ENCODE results near the gene ZFP30. TPM values are rescaled to one million over a fixed set of nuclear protein-coding genes. Genes with fewer than 3 reads are reported as not detected.
A peak's percentile ranks its signal among the peaks of the same experiment; 100 is the strongest.

Gene ZFP30
- 13.7 and 16.4 TPM in 2 replicates for total RNA-seq

DNA sequence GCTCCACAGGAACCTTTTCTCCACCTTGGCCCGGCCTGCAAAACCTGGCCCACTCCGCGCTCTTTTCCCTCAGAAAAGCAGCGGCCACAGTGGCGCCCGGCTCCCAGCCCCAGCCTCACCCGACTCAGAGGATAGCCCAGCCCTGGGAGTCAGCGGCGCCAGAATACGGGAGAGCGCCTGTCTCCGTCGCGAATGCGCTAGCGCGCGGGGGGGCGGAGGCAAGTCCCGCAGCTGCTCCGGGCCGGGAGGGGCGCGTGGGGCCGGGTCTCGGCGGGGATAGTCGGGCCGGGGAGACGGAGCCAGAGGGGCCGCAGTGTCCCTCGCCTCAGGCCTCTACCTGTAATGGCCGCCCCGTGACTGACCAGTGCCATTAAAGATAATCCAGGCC lies at the start of gene ZFP30:
ZFP30 (minus strand) TSS at position 165 of the 388 bp plus-strand sequence. CDS start 7,643 bp downstream, outside the sequence.
- intact Hi-C loops (cut with micrococcal nuclease) = loop anchor here (1.0 to 10.0 kb wide), 6 partner anchors 37 to 1540 kb away; partner anchors contain the start of genes OVOL3, POLR2I, TBCB and ZNF383
- H3K4me3 Mint-ChIP-seq = peak within 1 kb of the TSS; percentile 95
- H3K27ac Mint-ChIP-seq = peak within 1 kb of the TSS; percentile 95
- peak; percentile 73 for DNase-seq
- TF ChIP-seq, protein P1, sequence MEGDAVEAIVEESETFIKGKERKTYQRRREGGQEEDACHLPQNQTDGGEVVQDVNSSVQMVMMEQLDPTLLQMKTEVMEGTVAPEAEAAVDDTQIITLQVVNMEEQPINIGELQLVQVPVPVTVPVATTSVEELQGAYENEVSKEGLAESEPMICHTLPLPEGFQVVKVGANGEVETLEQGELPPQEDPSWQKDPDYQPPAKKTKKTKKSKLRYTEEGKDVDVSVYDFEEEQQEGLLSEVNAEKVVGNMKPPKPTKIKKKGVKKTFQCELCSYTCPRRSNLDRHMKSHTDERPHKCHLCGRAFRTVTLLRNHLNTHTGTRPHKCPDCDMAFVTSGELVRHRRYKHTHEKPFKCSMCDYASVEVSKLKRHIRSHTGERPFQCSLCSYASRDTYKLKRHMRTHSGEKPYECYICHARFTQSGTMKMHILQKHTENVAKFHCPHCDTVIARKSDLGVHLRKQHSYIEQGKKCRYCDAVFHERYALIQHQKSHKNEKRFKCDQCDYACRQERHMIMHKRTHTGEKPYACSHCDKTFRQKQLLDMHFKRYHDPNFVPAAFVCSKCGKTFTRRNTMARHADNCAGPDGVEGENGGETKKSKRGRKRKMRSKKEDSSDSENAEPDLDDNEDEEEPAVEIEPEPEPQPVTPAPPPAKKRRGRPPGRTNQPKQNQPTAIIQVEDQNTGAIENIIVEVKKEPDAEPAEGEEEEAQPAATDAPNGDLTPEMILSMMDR (IDR thresholded peaks at IDR 0.05) = no peak
- CTCF ChIA-PET = no interaction called here
- H3K36me3 Mint-ChIP-seq (ENCODE audit: low read depth) = peaks cover 13% of the 10 kb centered on the region
- H3K27me3 Mint-ChIP-seq = no peaks in the 10 kb centered on the region
- peaks cover 2% of the 10 kb centered on the region for H3K9me3 Mint-ChIP-seq
- POLR2A ChIA-PET = interaction anchor here (0.7 to 1.6 kb wide), 8 partner anchors 35 to 1440 kb away, joined by 3 to 11 read pairs (median 4); partner anchors contain the start of genes ZNF146, ZNF527, ZNF540 and ZNF565
- ATAC-seq (ENCODE audit: low read depth) = peak; percentile 65
- peaks cover 28% of the 10 kb centered on the region for H3K4me1 Mint-ChIP-seq

DNA sequence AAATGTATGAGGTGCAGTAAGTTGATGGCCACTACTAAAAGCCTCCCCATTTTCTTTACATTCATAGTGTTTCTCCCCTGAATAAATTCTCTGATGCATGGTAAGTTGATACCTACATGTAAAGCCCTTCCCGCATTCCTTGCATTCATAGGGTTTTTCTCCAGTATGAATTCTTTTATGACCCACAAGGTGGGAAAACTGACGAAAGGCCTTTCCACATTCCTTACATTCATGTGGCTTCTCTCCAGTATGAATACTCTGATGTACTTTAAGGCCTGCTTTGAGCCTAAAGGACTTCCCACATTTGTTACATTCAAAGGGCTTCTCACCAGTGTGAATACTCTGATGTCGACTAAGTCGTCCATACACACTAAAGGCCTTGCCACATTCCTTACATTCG lies 43.8 kb upstream of the ZFP30 start:
- no peak overlapping the region for H3K4me3 Mint-ChIP-seq
- peaks cover 60% of the 10 kb centered on the region for H3K36me3 Mint-ChIP-seq (ENCODE audit: low read depth)
- DNase-seq = no peak
- TF ChIP-seq, protein P1 (IDR thresholded peaks at IDR 0.05) = no peak
- no peaks in the 10 kb centered on the region for H3K27me3 Mint-ChIP-seq
- no peak overlapping the region for H3K27ac Mint-ChIP-seq
- intact Hi-C loops (cut with micrococcal nuclease) = no loop called here
- ChIA-PET CTCF (no interaction called here), POLR2A (no interaction called here)
- no peak for ATAC-seq (ENCODE audit: low read depth)
- H3K9me3 Mint-ChIP-seq = peaks cover 31% of the 10 kb centered on the region
- H3K4me1 Mint-ChIP-seq = no peaks in the 10 kb centered on the region

DNA sequence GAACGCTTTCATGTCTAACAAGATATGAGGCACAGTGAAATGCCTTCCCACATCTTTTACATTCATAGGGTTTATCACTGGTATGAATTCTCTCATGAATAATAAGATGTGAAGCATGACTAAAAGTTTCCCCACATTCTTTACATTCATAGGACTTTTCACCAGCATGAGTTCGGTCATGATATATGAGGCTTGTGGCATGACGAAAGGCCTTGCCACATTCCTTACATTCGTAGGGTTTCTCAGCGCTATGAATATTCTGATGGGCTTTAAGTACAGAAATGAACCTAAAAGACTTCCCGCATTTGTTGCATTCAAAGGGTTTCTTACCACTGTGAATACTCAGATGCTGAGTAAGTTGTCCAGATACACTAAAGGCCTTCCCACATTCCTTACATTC lies 43.0 kb upstream of the ZFP30 start:
- ChIA-PET POLR2A (no interaction called here), CTCF (no interaction called here)
- no peak for DNase-seq
- no peak for ATAC-seq (ENCODE audit: low read depth)
- Mint-ChIP-seq H3K9me3 (peaks cover 28% of the 10 kb centered on the region), H3K27ac (no peak overlapping the region), H3K36me3 (ENCODE audit: low read depth) (peaks cover 54% of the 10 kb centered on the region), H3K4me1 (no peaks in the 10 kb centered on the region), H3K4me3 (no peak overlapping the region), H3K27me3 (no peaks in the 10 kb centered on the region)
- intact Hi-C loops (cut with micrococcal nuclease) = no loop called here
- TF ChIP-seq, protein P1 (IDR thresholded peaks at IDR 0.05) = no peak

DNA sequence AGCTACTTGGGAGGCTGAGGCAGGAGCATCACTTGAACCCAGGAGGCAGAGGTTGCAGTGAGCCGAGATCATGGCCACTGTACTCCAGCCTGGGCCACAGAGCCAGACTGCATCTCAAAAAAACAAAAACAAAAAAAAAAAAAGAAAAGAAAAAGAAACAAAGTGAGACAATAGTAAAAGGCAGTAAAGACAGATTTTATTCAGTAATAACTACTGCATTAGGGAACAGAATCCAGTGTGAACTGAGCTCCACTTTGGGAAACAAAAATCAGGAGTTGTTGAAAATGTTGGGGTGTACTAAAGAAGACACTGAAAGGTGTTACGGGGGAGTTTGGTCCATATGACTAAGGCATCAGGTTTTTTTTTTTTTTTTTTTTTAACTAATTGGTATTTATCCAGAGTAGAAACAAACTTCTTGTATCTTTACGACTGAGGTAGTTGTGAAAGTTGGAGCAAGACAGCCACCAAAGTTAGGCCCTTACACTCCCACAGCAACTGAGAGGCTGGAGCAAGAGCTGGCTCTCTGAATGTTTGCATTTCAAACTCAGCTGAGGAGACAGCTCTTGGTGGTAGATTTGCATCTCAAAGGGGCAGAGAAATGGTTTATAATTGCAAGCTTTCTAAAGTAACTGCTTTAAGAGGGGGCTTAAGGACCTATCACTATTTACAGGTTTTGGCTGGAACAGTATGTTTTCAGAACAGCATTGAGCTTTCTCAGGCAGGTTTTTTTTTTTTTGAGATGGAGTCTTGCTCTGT lies 40.1 kb upstream of the ZFP30 start:
- TF ChIP-seq, protein P1 (IDR thresholded peaks at IDR 0.05) = no peak
- Mint-ChIP-seq H3K27ac (no peak overlapping the region), H3K27me3 (no peaks in the 10 kb centered on the region), H3K36me3 (ENCODE audit: low read depth) (peaks cover 44% of the 10 kb centered on the region), H3K4me1 (peaks cover 10% of the 10 kb centered on the region), H3K4me3 (no peak overlapping the region), H3K9me3 (peaks cover 25% of the 10 kb centered on the region)
- DNase-seq (no peak), ATAC-seq (ENCODE audit: low read depth) (no peak)
- intact Hi-C loops (cut with micrococcal nuclease) = no loop called here
- CTCF ChIA-PET = no interaction called here
- POLR2A ChIA-PET = interaction anchor here (0.7 kb wide), 1 partner anchor 1480 kb away, joined by 3 read pairs; no protein-coding TSS in a partner anchor

DNA sequence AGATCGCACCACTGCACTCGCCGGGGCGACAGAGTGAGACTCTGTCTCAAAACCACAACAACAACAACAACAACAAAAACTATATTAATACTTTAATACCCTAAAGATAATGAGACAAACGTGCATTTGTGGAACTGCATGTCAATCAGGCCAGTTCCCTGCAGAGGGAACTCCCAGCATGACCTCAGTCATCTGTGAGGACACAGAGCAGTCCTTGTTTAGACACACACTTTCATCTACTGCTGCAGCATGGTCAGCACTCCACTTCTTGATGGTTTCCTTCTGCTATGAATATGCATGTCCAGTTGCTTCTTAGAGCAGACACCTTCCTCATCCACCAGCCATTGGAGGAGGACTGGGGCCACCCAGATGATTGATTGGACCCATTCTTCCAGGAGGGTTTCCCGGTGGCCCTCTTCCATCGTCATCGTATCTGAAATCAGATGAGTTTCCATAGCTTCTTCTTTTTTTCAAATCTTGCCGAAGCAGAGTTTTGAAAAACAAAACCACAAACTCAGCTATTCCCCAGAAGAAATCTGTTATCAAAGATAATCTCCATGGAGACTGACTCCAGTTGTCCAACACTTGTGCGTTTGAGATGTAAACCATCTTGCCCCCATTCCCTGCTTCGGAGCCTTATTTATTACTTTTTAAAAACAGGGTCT lies 37.8 kb upstream of the ZFP30 start:
- POLR2A ChIA-PET = interaction anchor here (0.6 to 1.9 kb wide), 6 partner anchors 9 to 224 kb away, joined by 3 to 9 read pairs (median 6); partner anchors contain the start of genes ZNF540, ZNF570, ZNF571 and ZNF573
- H3K9me3 Mint-ChIP-seq = peaks cover 12% of the 10 kb centered on the region
- H3K4me3 Mint-ChIP-seq = peak overlapping the region; percentile 11
- no peak for ATAC-seq (ENCODE audit: low read depth)
- no peak overlapping the region for H3K27ac Mint-ChIP-seq
- intact Hi-C loops (cut with micrococcal nuclease) = loop anchor here (1.0 to 2.0 kb wide), 7 partner anchors 26 to 376 kb away; partner anchors contain the start of genes ZFP30, ZNF527, ZNF540 and ZNF569
- TF ChIP-seq, protein P1 (IDR thresholded peaks at IDR 0.05) = no peak
- DNase-seq = no peak
- CTCF ChIA-PET = no interaction called here
- peaks cover 23% of the 10 kb centered on the region for H3K36me3 Mint-ChIP-seq (ENCODE audit: low read depth)
- H3K4me1 Mint-ChIP-seq = peaks cover 10% of the 10 kb centered on the region
- H3K27me3 Mint-ChIP-seq = no peaks in the 10 kb centered on the region
